ENCODE data around the gene VWC2L.

VWC2L gene

DNA sequence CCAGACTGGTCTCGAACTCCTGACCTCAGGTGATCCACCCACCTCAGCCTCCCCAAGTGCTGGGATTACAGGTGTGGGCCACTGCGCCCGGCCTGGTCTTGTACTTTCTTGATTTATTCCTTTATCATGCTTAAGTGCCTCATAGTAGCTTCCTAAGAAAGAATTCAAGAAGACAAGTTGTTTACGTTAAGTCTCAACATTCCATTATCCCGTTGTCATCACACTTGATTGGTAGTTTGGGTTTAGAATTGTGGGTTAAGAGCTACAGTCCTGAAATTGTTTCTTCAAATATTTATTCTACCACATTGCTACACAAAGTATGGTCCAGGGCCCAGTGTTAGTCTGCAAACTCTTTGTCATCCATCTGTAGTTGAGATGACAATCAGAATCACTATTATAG, 194.0 kb downstream of the VWC2L start:
- no peak for DNase-seq

DNA sequence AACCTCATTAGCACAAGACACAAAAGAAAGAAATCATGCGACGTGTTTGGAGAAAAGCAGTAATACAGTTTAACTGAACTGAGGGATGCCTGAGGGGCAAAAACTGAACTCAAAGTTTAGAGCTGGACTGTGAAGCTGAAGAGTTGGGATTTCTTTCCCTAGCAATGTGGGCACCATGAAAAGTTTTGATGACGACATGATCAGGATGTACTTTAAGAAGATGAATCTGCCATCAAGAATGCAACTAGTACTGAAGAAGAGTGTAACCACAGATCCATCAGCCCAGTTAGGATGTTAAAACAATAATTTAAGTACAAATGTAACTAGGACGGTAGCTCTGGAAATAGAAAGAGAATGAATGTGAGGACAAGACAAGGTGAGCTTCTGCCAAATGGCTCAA, 196.2 kb downstream of the VWC2L start:
- no peak for DNase-seq

DNA sequence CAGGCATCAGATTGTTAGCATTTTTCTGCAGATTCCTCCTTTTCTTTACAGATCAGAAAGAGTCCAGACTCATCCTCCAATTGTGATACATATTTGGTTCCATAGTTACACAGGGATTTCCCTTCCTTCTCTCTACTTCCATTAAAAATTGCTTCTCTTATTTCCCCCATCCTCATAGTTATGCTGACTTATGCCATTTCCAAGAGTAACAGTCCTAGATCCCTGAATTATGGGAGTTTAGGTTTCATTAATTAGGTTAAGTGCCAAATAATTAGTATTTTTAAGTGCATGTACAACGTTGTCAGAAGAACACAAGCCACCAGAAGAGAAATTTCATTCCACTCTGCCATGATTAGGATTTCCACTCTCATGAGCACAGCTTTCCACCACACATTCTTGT, 200.2 kb downstream of the VWC2L start:
- DNase-seq, result no peak

DNA sequence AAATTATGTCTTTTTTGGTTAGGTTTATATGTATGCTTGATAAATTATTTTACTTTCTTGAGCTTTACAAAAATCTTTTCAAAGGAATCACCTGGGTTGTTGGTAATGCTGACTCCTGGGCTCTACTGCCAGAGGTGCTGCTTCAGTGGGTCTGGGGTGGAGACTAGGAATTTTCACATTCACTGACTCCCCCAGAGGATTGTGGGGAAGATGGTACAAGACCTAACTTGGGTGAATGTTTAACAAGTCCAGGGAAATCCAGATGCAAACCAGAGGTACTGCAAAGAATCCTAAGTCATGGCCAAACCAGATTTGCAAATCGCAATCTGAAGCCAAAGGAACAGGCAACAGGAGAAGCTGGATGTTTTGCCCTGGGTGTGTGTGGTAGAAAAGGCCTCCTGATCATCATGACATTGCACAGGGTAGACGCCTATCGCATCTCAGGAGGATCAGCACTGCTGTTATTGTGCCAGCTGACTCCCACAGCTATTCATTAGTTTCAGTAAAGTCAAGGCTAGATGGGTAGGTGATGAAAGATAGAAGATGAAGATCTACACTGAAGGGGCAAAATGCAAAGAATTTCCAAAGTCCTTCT, 213.4 kb downstream of the VWC2L start:
- no peak for DNase-seq

DNA sequence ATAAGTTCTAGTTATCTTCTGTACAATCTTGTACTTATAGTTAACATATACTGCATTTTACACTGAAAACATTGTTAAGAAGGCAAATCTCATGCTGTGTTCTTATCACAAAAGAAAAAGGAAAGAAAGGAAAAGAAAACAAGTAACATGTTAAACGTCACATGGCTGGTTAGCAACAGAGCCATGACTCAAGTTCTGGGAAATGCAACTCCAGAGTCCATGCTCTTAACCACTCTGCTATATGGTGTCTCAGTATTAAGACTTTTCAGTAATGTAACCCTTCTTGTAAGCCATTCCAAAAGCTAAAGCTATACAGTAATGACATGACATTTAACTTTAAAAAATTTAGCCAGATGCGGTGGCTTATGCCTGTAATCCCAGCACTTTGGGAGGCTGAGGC, 217.2 kb downstream of the VWC2L start:
- no peak for DNase-seq
